ENCODE results near the gene LRRC4.

The LRRC4 gene

GRCh38 chr7:128032605-128033235, 1.5 kb upstream of the LRRC4 start:
- DNase-seq (ENCODE audit: low spot score) (no peak), FAIRE-seq (no peak)

DNA sequence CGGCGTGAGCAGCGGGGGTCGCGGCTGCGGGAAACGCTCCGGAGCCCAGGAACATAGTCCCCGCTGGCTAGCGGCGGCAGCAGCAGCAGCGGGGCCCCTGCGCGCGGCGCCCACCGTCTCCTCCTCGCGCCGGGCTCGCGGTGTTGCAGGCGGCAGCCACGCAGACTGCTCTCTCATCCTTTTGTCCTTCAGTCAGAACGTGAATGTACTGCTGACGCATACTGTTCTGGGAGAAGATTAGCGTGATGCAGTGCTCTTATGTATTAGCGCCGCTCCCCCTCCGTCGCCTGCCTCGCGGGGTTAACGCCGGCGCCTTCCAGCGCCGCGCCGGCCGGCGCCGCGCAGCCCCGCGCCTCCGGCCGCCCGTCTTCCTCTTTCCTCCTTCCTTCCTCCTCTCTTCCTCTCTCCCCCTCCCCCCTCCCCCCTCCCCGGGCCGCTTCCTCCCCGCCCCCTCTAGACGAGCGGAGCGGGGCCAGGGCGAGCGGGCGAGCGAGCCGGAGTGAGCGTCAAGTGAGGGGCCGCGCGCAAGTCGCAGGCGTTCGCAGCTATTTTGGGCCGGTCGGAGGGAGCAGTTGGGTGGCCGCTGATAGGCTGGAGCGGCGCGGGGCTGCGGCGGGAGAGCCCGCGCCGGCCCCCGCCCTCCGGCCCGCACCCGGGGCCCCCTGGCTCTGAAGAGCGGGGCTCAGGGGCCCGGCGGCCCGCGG, 816 bp upstream of the LRRC4 start:
- peak; percentile 36 for DNase-seq (ENCODE audit: low spot score)
- FAIRE-seq = no peak

- DNase-seq (ENCODE audit: low spot score) (no peak), FAIRE-seq (no peak)
Measured at GRCh38 chr7:128030263-128030653, 979 bp downstream of the LRRC4 start.

- no peak for FAIRE-seq
- no peak for DNase-seq (ENCODE audit: low spot score)
Measured at GRCh38 chr7:128029405-128029995, 1.7 kb downstream of the LRRC4 start.

DNA sequence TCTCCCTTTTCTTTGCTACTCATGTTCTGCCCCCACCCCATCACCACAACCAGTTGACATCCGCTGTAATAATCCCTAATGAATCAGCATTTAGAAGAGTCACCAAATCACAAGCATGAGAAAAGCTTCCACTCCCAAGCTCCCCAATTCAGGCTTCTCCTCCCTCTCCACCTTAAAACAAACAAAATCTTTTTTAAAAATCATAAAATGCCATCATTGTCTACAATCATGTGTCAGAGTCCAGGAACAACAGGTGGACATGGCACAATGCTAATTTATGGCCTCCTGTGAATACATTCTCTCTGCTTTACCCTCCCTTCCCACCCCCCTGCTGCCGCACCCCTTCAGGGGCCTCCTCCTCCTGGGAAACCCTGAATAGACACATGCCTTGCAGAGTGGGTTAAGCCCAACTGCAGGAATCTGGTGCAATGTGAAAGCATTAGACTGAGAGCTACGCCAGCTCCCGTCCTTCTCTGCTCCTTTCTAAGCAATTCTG, 3.7 kb downstream of the LRRC4 start:
- DNase-seq (ENCODE audit: low spot score) = no peak
- no peak for FAIRE-seq

GRCh38 chr7:128026551-128026950, 4.7 kb downstream of the LRRC4 start:
- DNase-seq (ENCODE audit: low spot score) = no peak
- FAIRE-seq = no peak

- no peak for DNase-seq (ENCODE audit: low spot score)
- no peak for FAIRE-seq
Measured at GRCh38 chr7:128025819-128026218, 5.4 kb downstream of the LRRC4 start.

DNA sequence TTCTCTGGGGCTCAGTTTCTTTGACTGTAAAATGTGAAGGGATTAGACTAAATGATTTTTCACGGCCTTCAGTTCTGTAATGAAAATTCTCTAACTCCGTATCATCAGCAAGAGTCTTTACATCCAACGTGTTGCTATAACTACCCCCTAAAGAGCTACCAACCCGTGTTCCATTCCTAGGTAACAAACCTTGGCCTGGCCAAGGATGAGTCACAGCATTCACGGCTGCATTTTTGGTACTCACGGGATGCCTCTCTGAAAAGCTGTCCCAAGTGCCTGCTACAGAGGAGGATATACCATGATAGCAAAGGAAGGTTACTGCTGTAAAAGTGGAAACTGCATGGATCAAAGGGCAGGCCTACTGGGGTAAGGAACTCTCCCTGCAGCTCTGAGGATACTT, 5.9 kb downstream of the LRRC4 start:
- peak; percentile 9 for DNase-seq (ENCODE audit: low spot score)
- no peak for FAIRE-seq

DNA sequence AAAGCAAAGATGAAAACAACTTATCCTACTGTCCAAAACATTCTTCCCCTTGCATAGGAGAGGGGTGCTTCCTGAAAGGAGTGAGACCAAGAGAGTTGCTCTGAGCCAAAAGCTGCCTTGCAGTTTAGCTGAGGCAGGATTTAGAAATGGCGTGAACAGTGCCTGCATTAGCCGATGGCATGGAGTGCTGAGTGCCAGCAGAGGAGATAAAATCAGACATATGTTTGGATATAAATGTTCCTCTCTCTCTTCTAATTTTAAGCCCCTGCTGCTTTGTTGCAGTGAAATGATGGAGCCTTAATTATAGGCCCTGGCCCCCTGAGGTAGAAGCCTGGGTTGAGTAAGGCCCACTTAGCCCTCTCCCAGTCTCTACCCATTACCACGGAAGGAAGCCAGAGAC, 7.1 kb downstream of the LRRC4 start:
- no peak for FAIRE-seq
- no peak for DNase-seq (ENCODE audit: low spot score)

DNA sequence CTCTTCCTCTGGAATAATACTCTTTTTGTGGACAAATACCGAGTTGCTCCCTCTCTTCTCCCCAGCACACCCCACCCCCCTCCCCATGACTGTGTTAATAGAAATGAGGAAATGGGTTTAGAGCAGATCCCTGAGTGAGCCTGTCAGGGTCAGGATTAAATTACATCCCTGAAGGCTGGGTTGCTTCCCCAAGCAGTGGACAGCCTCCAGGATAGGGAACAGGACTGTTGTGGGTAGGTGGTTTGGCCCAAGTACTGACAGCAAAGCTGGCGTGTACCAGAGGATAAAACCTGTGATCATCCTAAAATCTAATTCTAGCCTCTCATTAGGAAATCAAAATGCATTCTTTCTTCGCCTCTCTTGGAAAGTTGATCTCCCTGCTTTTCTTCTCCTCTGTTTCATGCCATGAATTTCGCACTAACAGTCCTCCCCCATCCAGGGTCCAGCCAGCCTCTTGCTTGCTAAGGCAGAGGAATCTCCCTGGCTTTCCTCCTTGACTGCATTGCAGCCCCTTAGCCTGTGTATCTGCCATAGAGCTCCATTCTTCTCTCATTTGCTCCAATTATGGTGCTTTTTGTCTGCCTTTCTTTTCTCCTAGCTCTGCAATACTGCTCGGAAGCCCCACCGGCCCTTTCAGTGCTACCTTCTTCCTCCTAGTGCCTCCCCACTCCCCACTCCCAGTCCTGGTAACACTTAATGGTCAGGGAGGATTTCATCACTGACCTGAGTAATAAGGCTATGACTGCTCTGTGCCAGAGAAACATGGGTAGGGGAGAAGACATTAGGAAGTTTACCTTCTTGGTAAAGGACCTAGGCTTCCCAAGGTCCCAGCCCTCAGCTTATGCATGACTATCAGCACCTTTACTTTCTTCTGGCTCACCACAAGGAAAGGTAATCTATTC, 8.4 kb downstream of the LRRC4 start:
- no peak for FAIRE-seq
- no peak for DNase-seq (ENCODE audit: low spot score)

GRCh38 chr7:128021366-128021765, 9.9 kb downstream of the LRRC4 start:
- no peak for FAIRE-seq

DNA sequence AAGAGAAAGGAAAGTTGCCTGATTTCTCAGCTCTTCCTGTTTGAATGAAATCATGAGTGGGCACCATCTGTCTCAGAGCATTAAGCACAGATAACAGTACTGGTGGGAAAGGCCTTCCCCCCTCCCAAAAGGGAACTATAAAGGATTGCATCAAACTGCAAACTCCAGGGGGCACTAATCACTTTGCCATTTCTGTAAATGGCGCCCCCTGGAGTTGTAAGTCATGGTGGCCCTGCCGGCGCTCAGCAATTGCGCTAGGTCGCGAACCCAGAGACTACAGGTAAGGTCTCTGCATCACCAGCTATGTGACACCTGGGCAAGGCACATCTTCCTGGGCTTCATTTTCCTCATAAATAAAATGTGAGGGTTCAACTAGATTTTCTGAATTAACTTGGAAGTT, 11.1 kb downstream of the LRRC4 start:
- FAIRE-seq (no peak), DNase-seq (ENCODE audit: low spot score) (peak; percentile 11)

More at GRCh38 chr7:128021366-128021765, 9.9 kb downstream of the LRRC4 start:
- DNase-seq (ENCODE audit: low spot score) = no peak

GRCh38 chr7:128019288-128019687, 11.9 kb downstream of the LRRC4 start:
- DNase-seq (ENCODE audit: low spot score) = no peak
- FAIRE-seq = no peak

DNA sequence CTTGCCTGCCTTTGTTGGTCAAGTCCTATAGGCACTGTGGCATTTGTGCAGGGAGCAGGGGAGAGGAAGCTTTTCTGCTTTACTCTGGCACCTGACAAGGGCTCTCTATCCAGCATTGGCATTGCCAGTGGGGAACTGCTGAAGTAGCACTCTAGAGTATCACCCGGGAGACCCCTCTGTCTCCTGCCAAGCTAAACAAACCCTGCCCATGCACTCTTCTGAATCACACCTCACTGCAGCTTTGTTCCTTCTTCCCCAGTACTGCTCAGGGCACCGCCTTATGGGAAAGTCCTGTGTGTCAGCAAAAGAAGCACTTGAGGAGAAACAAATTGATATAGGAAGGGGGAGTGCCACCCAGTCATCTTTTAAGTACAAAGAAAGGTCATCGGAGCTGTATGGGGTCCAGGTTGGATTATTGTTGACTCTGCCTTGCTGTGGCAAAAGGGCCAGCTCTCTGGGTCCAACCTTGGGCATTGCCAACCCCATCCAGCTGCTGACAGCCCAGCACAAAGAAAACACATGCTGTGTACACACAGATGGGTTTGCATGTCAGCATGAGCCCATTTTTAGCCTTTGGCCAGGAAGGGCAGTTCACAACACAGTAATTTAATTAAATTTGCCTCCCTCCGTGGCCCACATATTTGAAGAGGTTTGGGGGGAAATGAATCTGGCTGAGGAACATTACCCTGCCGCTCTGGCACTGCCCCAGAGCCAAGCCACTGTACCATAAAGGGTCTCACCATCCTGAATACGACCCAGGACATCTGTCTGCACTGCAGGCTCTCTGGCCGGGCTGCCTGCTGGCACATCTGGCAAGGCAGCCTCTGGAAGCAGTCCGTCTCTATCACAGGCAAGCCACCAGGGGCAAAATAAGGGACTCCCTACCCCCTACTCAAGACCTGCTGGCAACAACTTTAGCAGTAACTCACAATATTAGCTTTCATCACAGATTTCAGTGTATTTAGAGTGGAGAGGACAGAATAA, 13.1 kb downstream of the LRRC4 start:
- FAIRE-seq = no peak

DNA sequence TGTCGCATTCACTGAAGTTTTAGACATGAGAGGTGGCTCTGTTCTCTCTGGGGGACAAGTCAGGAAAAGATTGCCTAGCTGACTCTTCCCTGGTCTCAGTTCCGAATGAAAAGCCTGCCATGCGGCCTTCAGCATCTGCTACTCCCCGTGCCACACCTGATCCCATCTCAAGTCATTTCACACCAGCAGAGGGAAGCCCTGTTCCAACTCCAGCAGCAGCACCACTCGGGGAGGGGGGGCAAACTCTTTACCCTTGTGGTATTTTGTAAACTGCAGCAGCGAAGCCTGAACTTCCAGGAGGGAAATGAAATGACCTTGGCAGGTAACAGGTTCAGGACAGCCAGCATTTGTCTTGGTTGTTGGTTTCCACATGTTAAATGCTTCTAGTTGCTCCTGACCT, 13.8 kb downstream of the LRRC4 start:
- FAIRE-seq (no peak), DNase-seq (ENCODE audit: low spot score) (no peak)

More for the DNA sequence above, 13.1 kb downstream of the LRRC4 start:
- DNase-seq (ENCODE audit: low spot score) = no peak

- DNase-seq (ENCODE audit: low spot score) = no peak
- FAIRE-seq = no peak
Measured at GRCh38 chr7:128014811-128015210, 16.4 kb downstream of the LRRC4 start.

DNA sequence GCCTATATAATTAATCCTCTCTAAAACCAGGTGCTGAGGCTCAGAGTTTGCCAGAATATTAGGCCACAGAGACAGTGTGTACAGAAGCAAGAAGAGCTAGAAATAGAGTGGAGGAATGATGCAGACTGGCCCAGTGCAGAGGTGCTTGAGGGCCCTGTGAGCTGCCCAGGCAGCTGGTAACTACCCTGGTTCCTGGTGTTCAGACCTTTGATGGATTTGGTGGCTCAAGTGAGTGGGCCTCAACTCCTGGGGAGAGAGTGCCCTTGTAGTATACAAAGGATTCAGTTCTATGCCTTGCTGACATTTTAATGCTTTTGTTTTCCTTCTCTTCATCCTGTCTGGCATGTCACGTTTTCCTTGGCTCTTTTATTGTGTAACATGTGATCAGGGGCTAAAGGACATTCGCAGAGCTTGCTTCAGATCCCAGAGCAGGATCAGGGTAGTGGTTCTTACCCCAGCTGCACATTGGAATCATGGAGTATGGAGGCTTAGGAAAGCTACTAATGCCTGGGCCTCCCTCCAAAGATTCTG, 20.0 kb downstream of the LRRC4 start:
- DNase-seq (ENCODE audit: low spot score) = no peak
- no peak for FAIRE-seq

DNA sequence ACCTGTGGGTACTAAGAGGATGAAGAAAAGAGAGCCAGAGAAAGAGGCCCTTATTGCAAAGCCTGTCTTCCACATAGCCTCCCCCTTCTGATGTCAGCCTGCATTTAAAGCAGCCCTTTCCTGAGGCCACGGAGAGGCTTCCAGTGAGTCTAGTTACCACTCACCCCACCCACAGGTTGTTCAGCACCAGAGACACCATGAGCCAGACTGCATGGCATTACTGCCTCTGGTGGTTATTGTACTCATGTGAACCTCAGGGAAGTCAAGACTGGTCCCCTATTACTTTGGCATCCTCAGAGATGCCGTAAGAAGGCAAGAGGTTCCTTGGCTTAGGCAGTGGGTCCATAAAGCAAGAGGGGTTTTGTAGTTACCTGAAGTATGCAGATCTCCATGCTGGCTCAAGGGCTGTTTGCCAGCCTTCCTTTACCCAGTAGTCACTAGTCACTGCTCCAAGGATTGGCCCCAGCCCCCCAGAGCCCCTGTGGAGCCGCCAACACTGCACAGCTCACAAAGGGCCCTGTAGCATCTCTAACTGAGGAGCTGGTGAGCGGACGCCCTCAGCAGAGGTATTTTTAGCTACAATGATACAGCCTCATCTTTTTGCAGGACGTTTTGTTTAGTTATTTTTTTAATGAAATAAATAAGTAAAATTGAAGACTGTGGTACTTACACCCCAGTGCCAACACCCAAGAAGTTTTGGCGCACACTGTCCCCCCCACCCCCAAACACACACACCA, 20.7 kb downstream of the LRRC4 start:
- FAIRE-seq (no peak), DNase-seq (ENCODE audit: low spot score) (no peak)

DNA sequence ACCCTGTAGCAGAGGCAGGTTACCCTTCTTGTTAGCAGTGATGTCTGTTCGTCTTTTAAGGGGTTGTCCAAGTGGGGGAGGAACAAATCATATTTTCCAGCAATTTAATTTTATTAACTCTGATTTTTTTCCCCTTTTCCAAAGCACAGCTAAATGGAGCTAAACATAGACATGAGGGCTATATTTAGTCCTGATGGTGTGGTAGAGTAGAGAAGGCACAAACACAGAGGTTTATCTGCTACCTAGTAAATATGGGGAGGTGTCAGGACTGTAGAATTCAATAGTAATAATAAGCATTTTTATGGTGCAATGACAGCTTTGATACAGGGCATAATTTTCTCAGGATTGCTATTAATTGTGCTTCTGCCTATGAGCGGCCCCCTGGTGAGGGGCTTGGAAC, 22.5 kb downstream of the LRRC4 start:
- FAIRE-seq (no peak), DNase-seq (ENCODE audit: low spot score) (no peak)
